Fibroblast of lung (primary cell): ENCODE data around the gene MAP6.

Experiments
- EZH2 ChIP-seq: IDR thresholded peaks from 2 replicates; pipeline ENCODE4 v1.5.1; 2012; ENCODE audit warnings: low read length, control low read depth, mild to moderate bottlenecking; ENCODE audit errors: missing control alignments
- TF ChIP-seq, protein P1 (sequence below), 2 donors: IDR thresholded peaks in 1 of 2; conservative IDR thresholded peaks in 1 of 2; 1 replicate in 1 of 2; 2 replicates in 1 of 2; pipeline ENCODE4 v1.5.1; 2011 to 2012; ENCODE audit warnings: low read length in 2 of 2, control low read depth in 1 of 2, inconsistent platforms in 1 of 2, low read depth in 1 of 2, mild to moderate bottlenecking in 1 of 2

DNA sequence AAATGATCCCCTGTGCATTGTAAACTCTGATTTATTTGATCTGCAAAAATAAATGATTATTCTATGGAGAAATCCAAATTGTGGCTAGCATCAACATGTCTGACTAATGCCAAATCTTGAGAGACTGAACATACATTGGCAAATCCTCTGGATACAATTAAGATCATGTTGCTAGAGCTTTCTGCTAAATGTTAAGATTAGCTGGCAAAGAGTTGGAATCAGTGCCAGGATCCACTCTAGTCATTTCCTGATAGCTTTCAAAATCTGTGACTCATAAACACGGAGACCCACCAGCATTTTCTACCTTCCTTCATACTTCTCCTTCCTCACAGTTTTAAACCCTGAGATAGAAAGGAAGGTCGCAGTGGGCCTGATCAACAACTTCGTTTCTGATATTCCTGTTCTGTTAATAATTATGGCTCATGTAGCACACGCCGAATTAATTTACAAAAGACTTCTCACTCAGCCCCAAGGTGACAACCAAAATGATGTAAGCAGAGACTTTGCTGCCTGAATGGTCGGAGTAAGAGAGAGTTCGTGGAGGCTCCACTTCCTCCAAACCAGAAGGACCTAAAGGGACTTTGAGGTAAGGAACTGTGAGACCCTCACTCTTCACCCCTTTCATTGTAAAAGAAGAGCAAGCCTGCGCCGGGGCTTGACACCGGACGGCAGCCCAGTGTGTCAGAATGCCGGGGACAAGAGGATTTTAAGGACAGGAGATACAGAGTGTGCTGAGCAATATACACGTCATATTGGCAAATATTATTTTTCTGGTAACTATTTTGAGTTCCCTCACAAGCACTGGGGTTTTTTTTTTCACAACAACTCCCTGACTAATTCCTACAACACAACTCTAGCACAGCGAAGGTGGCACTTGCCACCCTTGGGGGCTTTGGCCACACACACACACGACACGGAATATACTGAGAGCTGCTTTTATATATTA, 64.8 kb downstream of the MAP6 start:
- TF ChIP-seq, protein P1, sequence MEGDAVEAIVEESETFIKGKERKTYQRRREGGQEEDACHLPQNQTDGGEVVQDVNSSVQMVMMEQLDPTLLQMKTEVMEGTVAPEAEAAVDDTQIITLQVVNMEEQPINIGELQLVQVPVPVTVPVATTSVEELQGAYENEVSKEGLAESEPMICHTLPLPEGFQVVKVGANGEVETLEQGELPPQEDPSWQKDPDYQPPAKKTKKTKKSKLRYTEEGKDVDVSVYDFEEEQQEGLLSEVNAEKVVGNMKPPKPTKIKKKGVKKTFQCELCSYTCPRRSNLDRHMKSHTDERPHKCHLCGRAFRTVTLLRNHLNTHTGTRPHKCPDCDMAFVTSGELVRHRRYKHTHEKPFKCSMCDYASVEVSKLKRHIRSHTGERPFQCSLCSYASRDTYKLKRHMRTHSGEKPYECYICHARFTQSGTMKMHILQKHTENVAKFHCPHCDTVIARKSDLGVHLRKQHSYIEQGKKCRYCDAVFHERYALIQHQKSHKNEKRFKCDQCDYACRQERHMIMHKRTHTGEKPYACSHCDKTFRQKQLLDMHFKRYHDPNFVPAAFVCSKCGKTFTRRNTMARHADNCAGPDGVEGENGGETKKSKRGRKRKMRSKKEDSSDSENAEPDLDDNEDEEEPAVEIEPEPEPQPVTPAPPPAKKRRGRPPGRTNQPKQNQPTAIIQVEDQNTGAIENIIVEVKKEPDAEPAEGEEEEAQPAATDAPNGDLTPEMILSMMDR (conservative IDR thresholded peaks at IDR 0.05 in 1 of 2, IDR thresholded peaks at IDR 0.05 in 1 of 2; ENCODE audit: low read depth in 1 of 2, low read length in 2 of 2): no peak
- no peak for TF ChIP-seq EZH2
